CD14-positive monocyte (primary cell): Measurements from ENCODE around the gene SFXN4. TPM values are rescaled to one million over a fixed set of nuclear protein-coding genes. Genes with fewer than 3 reads are reported as not detected.
A peak's percentile ranks its signal among the peaks of the same experiment; 100 is the strongest.

Source experiments
- DNase-seq, 3 donors: peaks; one replicate each; pipeline ENCODE4 v3.0.0-alpha.2; 2011 to 2022
- H2AFZ ChIP-seq: 2 replicates; pipeline ENCODE4 v1.6.0; 2012; ENCODE audit warnings: mild to moderate bottlenecking, low read depth, low read length, inconsistent platforms; ENCODE audit not compliant: insufficient read depth, poor library complexity, severe bottlenecking
- H3K27ac ChIP-seq, 2 donors: 1 replicate in 1 of 2; 2 replicates in 1 of 2; pipeline ENCODE4 v1.5.1; 2012 to 2013; ENCODE audit warnings: low read length in 2 of 2, control low read depth in 1 of 2, inconsistent platforms in 1 of 2, low read depth in 1 of 2, mild to moderate bottlenecking in 1 of 2
- H3K27me3 ChIP-seq, 2 donors: one replicate each; pipeline versions ENCODE4 v1.6.0 to v1.6.1; 2011 to 2013; ENCODE audit warnings: low read length in 2 of 2; ENCODE audit not compliant: control insufficient read depth in 2 of 2, insufficient read depth in 2 of 2
- H3K36me3 ChIP-seq, 2 donors: replicated peaks in 1 of 2; 1 replicate in 1 of 2; 2 replicates in 1 of 2; pipeline versions ENCODE4 v1.5.1 to v1.6.1; 2012 to 2013; ENCODE audit warnings: low read length in 2 of 2, control low read depth in 1 of 2, inconsistent platforms in 1 of 2, mild to moderate bottlenecking in 1 of 2; ENCODE audit not compliant: insufficient read depth in 2 of 2, control insufficient read depth in 1 of 2
- H3K4me1 ChIP-seq, 2 donors: 1 replicate in 1 of 2; 2 replicates in 1 of 2; pipeline versions ENCODE4 v1.5.1 to v1.6.1; 2012 to 2013; ENCODE audit warnings: low read length in 2 of 2, control low read depth in 1 of 2, inconsistent platforms in 1 of 2, mild to moderate bottlenecking in 1 of 2, moderate library complexity in 1 of 2; ENCODE audit not compliant: insufficient read depth in 2 of 2, control insufficient read depth in 1 of 2
- H3K4me2 ChIP-seq: replicated peaks from 2 replicates; pipeline ENCODE3; 2012; ENCODE audit warnings: low read length, moderate library complexity, mild to moderate bottlenecking; ENCODE audit not compliant: poor library complexity, severe bottlenecking; ENCODE audit errors: extremely low read depth
- H3K4me3 ChIP-seq, 3 experiments: fragments of 200-600 bp in 1 of 3; sonication (generic) in 1 of 3; replicated peaks in 1 of 3; 1 replicate in 2 of 3; 2 replicates in 1 of 3; pipeline ENCODE4 v1.5.1; 2011 to 2013; ENCODE audit warnings: low read length in 3 of 3, mild to moderate bottlenecking in 3 of 3, control low read depth in 2 of 3, low read depth in 2 of 3, inconsistent platforms in 1 of 3, moderate library complexity in 1 of 3
- H3K79me2 ChIP-seq: 2 replicates; pipeline ENCODE4 v1.6.0; 2012; ENCODE audit warnings: mild to moderate bottlenecking, control low read depth, inconsistent platforms, low read length, moderate library complexity; ENCODE audit not compliant: insufficient read depth
- H3K9ac ChIP-seq: 2 replicates; pipeline ENCODE4 v1.6.0; 2017; ENCODE audit warnings: low read length, mild to moderate bottlenecking; ENCODE audit not compliant: insufficient read depth, poor library complexity, severe bottlenecking
- H3K9me3 ChIP-seq, 2 donors: replicated peaks in 1 of 2; 1 replicate in 1 of 2; 2 replicates in 1 of 2; pipeline versions ENCODE4 v1.5.1 to v1.6.1; 2012 to 2013; ENCODE audit warnings: low read length in 2 of 2, control low read depth in 1 of 2; ENCODE audit not compliant: control insufficient read depth in 1 of 2, insufficient read depth in 1 of 2
- H4K20me1 ChIP-seq: 2 replicates; pipeline ENCODE4 v1.6.0; 2012; ENCODE audit warnings: mild to moderate bottlenecking, low read length, control low read depth, moderate library complexity; ENCODE audit not compliant: insufficient read depth
- H3K27ac Mint-ChIP-seq, 7 donors: one replicate each; pipeline ENCODE4 v1.8.0; 2020; ENCODE audit warnings: mild to moderate bottlenecking in 7 of 7, mixed read lengths in 7 of 7, moderate library complexity in 6 of 7, inconsistent platforms in 2 of 7
- H3K27me3 Mint-ChIP-seq, 3 donors: one replicate each; pipeline ENCODE4 v1.8.0; 2021 to 2022; ENCODE audit warnings: low read depth in 3 of 3, mild to moderate bottlenecking in 3 of 3, mixed read lengths in 3 of 3, moderate library complexity in 3 of 3, inconsistent platforms in 1 of 3
- H3K36me3 Mint-ChIP-seq, 2 donors: one replicate each; pipeline ENCODE4 v1.8.0; 2020; ENCODE audit warnings: mixed read lengths in 2 of 2, inconsistent platforms in 1 of 2, mild to moderate bottlenecking in 1 of 2
- H3K4me1 Mint-ChIP-seq: one replicate; pipeline ENCODE4 v1.8.0; 2020; ENCODE audit warnings: mild to moderate bottlenecking, mixed read lengths
- H3K4me3 Mint-ChIP-seq, 2 donors: one replicate each; pipeline ENCODE4 v1.8.0; 2020; ENCODE audit warnings: mild to moderate bottlenecking in 2 of 2, mixed read lengths in 2 of 2, moderate library complexity in 1 of 2
- H3K9me3 Mint-ChIP-seq, 7 donors: one replicate each; pipeline ENCODE4 v1.8.0; 2020 to 2022; ENCODE audit warnings: mixed read lengths in 7 of 7, mild to moderate bottlenecking in 6 of 7, moderate library complexity in 6 of 7, inconsistent platforms in 2 of 7
- WGBS: methylation state at CpG from one replicate; pipeline ENCODE4 v1.1.5; 2013; ENCODE audit warnings: missing lambda C conversion rate; ENCODE audit not compliant: insufficient coverage; 5-methylcytosine and 5-hydroxymethylcytosine counted together
- intact Hi-C, 2 donors: fragments of 100-400 bp; cut with micrococcal nuclease; formaldehyde crosslinking; loops; one replicate each; pipeline versions ENCODE4 v1.15.0 to v1.15.1; 2023
- polyA plus RNA-seq, 3 donors: library from polyadenylated mRNA; depleted of rRNA in 1 of 3; unstranded in 2 of 3; stranded (reverse) in 1 of 3; fragments of 300-500 nt in 2 of 3; fragments of >200 nt in 1 of 3; fragmentation: Illumina TruSeq in 2 of 3; gene quantifications; 1 replicate in 2 of 3; 2 replicates in 1 of 3; pipeline ENCODE4 v1.2.3, GENCODE V29; 2012 to 2021
- TF ChIP-seq, protein P1 (sequence below): fragments of 200-600 bp; IDR thresholded peaks from one replicate; pipeline ENCODE4 v1.8.0; 2022; ENCODE audit warnings: antibody characterized with exemption, mild to moderate bottlenecking

The SFXN4 gene
- polyA plus RNA-seq, 3 donors = 8.3 to 20.4 (median 18.3) TPM

GRCh38 chr10:119178372-119179119 is 13.0 kb upstream of the SFXN4 start, which contains the start of gene PRDX3:
TSS of gene PRDX3 (minus strand) at chr10:119178812. CDS start at chr10:119178790, 22 bp downstream.
- H3K4me1 Mint-ChIP-seq = peaks cover 33% of the 10 kb centered on the region
- 0% methylated on average over 29 of the region's 45 CpGs for WGBS
- peaks cover 0 to 5% (median 2%) of the 10 kb centered on the region in 7 donors for H3K9me3 Mint-ChIP-seq

More at GRCh38 chr10:119178372-119179119, 13.0 kb upstream of the SFXN4 start, which contains the start of gene PRDX3:
- no peaks in the 10 kb centered on the region for H3K9me3 ChIP-seq
- no peaks in the 10 kb centered on the region for H3K27me3 ChIP-seq
- Mint-ChIP-seq H3K36me3 (peaks cover 15 to 23% of the 10 kb centered on the region in 2 donors), H3K27ac (peak within 1 kb of the TSS; percentile 76 to 98 (median 96)), H3K27me3 (no peaks in the 10 kb centered on the region), H3K4me3 (peak within 1 kb of the TSS; percentile 87 to 95)
- H3K79me2 ChIP-seq = peaks cover 50% of the 10 kb centered on the region
- H3K4me3 ChIP-seq = peak within 1 kb of the TSS; percentile 81 to 88 (median 87)
- TF ChIP-seq, protein P1, sequence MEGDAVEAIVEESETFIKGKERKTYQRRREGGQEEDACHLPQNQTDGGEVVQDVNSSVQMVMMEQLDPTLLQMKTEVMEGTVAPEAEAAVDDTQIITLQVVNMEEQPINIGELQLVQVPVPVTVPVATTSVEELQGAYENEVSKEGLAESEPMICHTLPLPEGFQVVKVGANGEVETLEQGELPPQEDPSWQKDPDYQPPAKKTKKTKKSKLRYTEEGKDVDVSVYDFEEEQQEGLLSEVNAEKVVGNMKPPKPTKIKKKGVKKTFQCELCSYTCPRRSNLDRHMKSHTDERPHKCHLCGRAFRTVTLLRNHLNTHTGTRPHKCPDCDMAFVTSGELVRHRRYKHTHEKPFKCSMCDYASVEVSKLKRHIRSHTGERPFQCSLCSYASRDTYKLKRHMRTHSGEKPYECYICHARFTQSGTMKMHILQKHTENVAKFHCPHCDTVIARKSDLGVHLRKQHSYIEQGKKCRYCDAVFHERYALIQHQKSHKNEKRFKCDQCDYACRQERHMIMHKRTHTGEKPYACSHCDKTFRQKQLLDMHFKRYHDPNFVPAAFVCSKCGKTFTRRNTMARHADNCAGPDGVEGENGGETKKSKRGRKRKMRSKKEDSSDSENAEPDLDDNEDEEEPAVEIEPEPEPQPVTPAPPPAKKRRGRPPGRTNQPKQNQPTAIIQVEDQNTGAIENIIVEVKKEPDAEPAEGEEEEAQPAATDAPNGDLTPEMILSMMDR = peak; percentile 28
- DNase-seq = peak; percentile 79 to 85 (median 80)
- H3K4me2 ChIP-seq = peak within 1 kb of the TSS; percentile 90
- peaks cover 30 to 32% of the 10 kb centered on the region in 2 donors for H3K4me1 ChIP-seq
- intact Hi-C loops = loop anchor here in 1 of 2 donors (5.0 kb wide), 1 partner anchor 96 kb away; the partner anchor contains the start of gene EIF3A
- H3K36me3 ChIP-seq = peaks cover 15 to 31% of the 10 kb centered on the region in 2 donors
- H3K9ac ChIP-seq = peak within 1 kb of the TSS; percentile 85
- peak within 1 kb of the TSS; percentile 74 to 87 for H3K27ac ChIP-seq
- H2AFZ ChIP-seq = peak within 1 kb of the TSS; percentile 86
- peaks cover 28% of the 10 kb centered on the region for H4K20me1 ChIP-seq
